ENCODE results near the gene KAZN.

DNA sequence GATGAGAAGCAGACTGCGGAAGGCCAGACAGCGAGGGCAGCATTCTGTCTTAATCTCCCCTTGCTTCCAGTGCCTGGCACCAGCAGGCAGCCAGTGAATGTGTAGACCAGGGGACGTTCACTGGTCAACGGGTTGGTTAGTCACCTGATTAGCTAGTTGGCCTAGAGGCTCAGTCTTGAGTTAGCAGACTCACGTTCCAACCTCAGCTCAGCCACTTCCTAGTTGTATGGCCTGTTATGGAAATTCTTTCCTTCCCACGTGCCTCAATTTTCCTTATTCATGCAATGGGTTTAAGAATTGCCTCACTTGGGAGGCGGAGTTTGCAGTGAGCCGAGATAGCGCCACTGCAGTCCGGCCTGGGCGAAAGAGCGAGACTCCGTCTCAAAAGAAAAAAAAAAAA is 305.4 kb downstream of the KAZN start:
- TF ChIP-seq LEF1 (IDR thresholded peaks at IDR 0.05; ENCODE audit: borderline replicate concordance) (no peak), HDGF (IDR thresholded peaks at IDR 0.05; ENCODE audit: borderline replicate concordance) (no peak), FOXK2 (IDR thresholded peaks at IDR 0.05) (no peak), NFRKB (IDR thresholded peaks at IDR 0.05) (no peak), TARDBP (IDR thresholded peaks at IDR 0.05) (no peak)
- TF ChIP-seq, protein P1, sequence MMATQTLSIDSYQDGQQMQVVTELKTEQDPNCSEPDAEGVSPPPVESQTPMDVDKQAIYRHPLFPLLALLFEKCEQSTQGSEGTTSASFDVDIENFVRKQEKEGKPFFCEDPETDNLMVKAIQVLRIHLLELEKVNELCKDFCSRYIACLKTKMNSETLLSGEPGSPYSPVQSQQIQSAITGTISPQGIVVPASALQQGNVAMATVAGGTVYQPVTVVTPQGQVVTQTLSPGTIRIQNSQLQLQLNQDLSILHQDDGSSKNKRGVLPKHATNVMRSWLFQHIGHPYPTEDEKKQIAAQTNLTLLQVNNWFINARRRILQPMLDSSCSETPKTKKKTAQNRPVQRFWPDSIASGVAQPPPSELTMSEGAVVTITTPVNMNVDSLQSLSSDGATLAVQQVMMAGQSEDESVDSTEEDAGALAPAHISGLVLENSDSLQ (IDR thresholded peaks at IDR 0.05), result no peak

Data from HEK293T (cell line).